CD4-positive, alpha-beta T cell treated with Interleukin-12 subunit alpha and Interleukin-12 subunit beta, for 1 hour (primary cell): ENCODE results near the gene ZBED2.
"Not testable (repeated sequence)": the region's sequence is repeated elsewhere in the genome, so short reads cannot be mapped to it uniquely, and the experiment has no call there.

Experiments
- DNase-seq: peaks from one replicate; pipeline ENCODE4 v3.0.0-alpha.2; 2020

The ZBED2 gene

DNA sequence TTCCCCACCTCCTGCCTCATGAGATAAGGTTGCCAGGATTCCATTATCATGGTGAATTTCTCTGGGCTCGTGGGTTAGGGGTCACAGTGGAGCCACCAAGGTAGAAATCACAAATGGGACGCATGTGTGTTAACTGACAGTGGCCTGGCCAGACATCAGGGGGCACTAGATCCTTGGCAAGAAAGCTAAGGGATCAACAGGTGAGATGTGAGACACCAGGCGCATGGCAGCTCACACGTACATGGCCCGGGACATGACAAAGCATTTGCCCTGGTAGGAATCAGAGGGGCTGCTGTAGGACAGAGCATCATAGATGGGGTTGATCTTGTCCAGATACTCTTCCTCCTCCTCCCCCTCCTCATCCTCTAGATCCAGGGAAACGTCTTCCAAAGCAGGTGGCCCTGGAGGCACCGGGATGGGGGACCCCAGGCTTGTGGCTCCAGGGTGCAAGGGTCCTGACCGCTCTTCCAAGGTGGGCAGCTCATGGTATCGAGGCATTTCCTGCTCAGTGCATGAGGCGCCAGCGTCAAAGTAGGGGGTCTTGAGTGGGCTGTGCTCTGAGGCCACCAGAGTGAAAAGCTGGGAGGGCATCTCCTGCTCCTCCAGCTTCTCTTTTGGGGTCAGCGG is 24.6 kb downstream of the ZBED2 start:
- no peak for DNase-seq

DNA sequence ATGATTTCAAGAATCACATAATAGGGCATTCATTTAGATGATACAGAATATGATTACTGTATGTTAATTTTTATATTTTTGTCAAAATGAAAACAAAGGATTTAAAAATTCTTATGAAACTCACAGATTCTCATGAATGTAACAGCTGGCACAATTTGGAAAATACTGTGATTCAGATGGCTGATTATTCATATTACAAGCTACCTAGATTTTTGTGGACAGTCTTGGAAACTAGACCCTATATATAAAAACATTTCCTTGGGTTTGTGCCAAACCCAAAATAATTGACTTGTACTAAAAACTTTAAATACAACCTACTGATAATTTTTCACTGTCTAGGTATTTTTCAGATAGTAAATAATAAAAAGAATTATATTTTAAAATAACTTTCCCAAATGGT is 26.2 kb downstream of the ZBED2 start:
- DNase-seq: no peak

DNA sequence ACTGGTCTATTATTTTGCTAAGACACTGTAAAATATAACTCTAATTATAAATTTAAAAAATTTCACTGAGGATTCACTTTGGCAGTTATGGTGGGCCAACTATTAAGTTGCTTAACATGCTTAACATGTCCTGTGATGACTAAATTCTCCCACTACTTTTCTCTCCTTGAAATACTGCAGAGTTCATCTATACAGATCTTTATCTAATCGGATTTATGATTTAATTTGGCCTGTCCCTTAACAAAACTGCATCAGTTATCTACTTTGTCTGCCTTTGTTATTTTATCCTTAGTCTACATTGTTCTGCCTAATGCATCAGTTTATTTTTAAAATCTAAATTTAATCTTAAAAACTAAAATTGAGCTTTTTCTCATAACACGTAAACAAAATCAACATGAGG is 26.8 kb downstream of the ZBED2 start:
- no peak for DNase-seq

DNA sequence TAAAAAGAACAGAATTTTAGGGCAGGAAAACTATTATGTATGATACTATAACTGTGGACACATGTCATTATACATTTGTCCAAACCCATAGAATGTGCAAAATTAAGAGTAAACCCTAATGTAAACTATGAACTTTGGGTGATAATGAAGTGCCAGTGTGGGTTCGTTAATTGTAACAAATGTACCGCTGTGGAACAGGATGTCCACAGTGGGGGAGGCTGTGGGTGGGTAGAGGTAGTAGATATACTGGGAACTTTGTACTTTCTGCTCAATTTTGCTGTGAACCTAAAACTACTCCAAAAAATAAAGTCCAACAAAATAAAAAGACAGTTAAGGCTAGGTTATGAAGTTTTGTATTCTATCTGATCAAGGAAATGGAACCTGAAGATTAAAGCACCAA is 28.3 kb downstream of the ZBED2 start:
- no peak for DNase-seq

DNA sequence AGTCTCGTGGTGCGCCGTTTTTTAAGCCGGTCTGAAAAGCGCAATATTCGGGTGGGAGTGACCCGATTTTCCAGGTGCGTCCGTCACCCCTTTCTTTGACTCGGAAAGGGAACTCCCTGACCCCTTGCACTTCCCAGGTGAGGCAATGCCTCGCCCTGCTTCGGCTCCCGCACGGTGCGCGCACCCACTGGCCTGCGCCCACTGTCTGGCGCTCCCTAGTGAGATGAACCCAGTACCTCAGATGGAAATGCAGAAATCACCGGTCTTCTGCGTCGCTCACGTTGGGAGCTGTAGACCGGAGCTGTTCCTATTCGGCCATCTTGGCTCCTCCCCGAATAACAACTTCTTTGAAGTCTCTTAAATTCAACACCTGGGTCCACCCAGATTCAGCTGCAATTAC is 33.2 kb downstream of the ZBED2 start:
- DNase-seq: not testable (repeated sequence)

- DNase-seq: no peak
These were observed 46.4 kb downstream of the ZBED2 start for GRCh38 chr3:111548756-111549155.

DNA sequence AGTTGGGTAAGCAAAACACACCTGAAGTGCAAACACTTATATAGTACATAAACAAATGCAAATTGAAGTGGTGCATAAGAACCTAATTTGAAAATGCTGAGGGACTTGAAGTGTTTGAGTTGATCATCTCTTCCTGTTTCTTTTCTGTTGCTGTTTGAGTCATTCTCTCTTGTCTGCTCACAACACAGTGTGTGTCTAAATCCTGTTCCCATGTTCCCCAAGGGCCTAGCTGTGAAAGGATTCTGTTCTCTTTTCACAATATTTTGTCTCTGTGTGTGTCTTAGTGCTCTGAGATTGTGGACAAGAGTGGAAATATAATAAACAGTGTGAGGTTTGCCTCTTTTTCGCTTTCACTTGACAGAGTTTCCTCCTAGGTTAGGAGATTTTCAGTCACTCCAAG is 47.1 kb downstream of the ZBED2 start:
- peak; percentile 25 for DNase-seq

DNA sequence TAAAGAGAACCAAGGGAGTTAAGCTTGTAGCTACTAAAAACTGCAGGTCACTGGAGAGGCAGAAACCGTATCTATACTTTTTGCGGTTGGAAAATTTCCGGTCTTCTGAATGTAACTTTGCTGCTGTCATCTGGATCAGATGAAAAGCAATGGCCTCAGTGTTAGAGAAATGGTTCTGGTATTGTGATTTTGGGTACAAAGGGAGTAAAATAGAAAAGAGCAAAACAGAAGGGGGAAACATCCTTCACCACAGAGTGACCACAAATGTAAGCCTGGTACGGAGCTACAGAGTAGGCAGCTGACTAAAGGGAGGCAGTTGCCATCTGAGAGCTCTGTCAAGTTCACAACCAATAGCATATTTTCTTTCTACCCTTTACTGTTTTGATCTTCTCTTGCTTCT is 47.5 kb downstream of the ZBED2 start:
- DNase-seq: peak; percentile 71

DNA sequence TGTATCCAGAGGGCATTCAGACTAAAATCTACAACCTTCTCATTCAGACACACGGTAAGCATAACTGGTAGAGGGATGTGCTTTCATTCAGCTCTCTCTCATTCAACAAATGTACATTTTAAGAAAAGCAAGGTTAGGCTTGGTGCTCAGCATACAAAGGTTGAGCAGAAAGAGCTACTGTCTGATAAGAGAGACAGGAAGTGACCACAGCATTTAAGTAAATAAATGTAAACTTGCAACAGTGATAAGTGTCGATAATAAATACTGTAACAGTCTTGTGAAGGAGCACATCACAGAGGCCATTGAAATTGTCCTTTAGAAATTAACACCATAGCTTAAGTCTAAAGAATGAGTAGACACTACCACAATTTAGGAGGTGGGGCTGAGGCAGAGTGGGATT is 49.8 kb downstream of the ZBED2 start:
- peak; percentile 20 for DNase-seq
